CD4-positive, alpha-beta T cell treated with Interleukin-21 for 1 hour (primary cell): ENCODE results near the gene CXCL3.
"Not testable (repeated sequence)": the region's sequence is repeated elsewhere in the genome, so short reads cannot be mapped to it uniquely, and the experiment has no call there.

Source experiments
- DNase-seq: peaks from one replicate; pipeline ENCODE4 v3.0.0-alpha.2; 2020

The CXCL3 gene

DNA sequence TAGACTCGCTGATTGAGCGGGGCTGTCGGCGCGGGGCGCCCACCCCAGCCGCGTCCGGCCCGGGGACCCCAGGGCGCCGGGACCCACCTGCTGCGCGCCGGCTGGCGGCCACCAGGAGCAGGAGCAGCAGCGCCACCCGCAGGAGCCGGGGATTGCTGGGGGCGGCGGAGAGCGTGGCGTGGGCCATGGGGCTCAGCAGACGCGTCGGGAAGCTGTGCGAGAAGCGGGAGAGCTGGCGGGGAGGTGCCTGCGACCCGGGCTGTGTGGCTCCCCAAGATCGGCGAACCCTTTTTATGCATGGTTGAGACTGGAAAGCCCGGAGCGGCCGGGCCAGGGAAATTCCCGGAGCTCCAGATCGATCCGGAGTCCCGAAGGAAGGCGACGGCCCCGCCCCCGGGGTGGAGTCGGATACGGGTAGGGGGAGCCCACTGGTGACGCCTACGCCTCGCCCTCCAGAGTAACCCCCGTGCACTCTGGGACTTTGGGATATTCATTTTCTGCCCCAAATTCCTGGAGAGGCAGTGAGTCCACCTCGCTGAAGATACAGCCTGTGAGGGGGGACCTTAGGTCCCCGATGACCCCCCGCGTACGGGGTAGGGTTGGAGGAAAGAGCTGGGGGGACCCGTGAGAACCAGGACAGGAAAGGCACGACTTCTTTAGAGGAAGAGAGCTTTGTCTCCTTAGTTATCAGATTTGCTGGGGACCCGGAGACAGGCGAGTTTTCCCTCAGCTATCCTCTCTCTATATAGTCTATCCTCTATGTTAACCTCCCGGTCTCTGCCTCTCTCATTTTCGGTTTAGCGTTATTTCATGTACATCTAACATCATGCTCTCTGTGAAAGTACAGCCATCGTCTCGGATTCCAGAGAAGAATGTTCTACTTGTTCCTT is at the start of gene CXCL3:
CXCL3 (minus strand) TSS at position 265 of the 890 bp plus-strand sequence; CDS start at position 187, 78 bp downstream.
- DNase-seq, result no peak

DNA sequence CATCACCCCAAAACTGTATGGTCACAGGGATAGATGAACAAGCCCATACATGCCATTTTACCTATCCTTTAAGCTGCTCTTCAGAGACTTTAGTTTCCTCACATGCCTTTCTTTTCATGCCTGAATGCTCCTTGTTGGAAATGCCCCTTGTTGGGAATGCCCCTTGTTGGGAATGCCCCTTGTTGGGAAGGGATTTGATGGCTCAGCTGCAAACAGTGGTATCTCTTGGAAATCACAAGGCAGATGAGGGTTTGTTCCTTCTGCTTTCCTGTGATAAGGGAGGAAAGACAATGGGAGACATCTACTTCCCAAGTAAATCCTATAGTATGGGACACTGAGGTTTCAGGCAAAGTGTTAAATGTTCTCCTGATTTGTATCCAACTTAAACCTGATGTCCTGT is 49.0 kb upstream of the CXCL3 start:
- no peak for DNase-seq

DNA sequence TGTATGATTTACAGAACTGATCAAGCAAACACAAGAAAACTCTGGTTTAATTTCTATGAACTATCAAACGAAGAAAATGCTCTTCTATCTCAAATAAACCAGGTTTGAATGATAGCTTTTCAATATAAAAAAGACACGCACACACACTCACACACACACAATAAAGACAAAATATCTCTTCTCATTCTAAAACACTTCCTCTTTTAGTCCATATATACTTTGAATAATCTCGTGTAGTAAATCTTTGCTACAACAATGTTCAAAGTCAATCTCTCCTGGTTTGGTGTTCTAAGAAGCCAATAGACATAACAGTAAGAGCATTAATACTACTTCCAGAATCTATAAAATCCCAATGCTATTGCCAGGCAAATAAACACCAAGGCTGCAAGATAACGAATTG is 47.2 kb upstream of the CXCL3 start:
- DNase-seq, result no peak

DNA sequence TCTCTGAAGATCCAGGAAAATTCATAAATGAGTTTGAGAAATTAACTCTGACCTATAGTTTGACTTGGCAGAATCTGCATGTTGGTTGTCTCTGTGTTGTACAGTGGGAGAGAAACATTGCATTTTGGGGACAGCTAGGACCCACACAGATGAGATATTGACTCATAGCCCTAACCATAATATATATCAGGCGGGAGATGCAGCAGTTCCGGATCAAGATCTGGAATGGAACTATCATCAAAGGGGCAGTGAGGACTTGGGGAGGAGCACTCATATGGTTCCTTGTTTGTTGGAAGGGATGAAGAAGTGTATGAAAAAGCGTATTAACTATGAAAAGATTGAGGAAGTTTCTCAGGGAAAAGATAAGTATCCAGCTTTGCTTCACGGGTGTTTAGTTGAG is 46.5 kb upstream of the CXCL3 start:
- DNase-seq, result no peak

DNA sequence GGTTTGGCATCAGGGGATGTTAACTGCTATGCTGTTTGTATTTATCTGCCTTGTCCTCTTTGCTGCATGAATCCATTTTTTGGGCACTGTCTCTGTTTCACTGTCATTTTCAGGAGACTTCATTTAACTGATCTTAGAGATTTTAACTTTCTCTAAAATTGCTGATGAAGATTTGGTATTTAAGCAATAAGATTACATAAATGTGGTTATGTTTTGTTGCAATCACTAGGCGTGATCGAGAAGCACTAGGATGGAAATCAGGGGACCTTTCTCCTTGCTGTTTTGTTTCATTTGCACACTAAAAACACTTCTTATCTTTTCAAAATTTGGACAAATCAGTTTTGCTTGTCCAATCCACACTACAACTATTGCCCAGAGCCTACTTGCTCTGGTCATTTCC is 45.1 kb upstream of the CXCL3 start:
- DNase-seq, result no peak

DNA sequence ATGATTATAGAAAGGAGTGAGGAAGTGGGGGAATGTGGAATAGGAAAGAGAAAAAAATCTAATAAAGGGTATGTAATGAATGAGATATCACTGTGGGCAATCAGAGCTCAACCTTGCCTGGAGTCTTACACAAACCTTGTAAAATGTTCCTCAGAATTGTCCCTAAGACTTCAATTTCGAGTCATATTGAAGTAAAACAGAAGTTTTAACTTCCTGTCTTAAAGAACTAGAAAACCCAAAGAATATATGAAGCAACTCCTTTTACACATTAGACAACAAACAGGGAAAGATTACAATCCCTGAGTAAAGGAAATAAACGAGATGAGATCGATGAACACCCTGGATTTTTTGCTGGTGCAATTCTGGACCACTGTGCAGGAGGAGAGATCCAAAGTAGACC is 42.5 kb upstream of the CXCL3 start:
- no peak for DNase-seq

DNA sequence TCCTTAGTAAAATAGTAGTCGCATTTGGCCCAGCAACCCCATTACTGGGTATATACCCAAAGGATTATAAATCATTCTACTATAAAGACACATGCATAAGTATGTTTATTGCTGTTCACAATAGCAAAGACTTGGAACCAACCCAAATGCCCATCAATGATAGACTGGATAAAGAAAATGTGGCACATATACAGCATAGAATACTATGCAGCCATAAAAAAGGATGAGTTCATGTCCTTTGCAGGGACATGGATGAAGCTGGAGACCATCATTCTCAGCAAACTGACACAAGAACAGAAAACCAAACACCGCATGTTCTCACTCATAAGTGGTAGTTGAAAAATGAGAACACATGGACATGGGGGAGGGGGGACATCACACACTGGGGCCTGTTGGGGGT is 41.9 kb upstream of the CXCL3 start:
- not testable (repeated sequence) for DNase-seq

DNA sequence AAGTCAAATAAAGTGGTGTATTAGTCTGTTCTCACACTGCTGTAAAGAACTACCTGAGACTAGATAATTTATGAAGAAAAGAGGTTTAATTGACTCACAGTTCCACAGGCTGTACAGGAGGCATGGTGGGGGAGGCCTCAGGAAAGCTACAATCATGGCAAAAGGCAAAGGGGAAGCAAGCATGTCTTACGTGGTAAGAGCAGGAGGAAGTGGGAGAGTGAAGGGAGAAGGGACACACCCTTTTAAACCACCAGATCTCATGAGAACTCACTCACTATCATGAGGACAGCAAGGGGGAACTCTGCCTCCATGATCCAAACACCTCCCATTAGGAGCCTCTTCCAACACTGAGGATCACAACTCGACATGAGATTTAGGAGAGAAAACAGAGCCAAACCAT is 40.5 kb upstream of the CXCL3 start:
- DNase-seq, result not testable (repeated sequence)

DNA sequence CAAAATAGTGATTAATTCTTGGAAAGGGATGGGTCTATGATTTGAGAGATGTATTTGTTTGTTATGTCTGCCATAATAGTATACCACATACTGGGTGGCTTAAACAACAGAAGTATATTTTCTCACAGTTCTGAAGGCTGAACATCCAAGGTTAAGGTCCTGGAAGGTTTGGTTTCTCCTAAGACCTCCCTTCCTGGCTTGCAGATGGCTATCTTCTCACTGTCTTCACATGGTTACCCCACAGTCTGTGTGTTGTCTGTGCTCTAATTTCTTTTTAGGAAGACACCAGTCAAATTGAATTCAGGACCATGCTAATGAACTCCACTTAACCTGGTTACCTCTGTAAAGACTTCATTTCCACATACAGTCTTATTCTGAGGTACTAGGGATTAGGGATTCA is 34.9 kb upstream of the CXCL3 start:
- no peak for DNase-seq

DNA sequence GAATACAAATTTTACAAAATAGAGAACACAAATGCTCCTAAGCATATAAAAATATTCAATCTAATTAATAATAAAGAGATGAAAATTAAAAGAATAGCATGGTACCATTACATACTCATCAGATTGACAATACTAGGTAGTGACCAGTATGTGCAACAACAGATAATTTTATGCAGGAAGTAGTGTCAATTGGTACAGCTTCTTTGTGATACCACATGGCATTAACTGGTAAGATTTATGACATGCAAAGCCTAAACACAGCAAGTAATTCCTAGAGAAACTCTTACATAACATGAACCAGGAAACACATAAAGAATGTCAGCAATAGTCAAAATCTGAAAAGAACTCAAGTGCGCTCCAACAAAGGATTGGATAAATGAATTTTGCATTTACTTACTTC is 34.2 kb upstream of the CXCL3 start:
- DNase-seq, result no peak

DNA sequence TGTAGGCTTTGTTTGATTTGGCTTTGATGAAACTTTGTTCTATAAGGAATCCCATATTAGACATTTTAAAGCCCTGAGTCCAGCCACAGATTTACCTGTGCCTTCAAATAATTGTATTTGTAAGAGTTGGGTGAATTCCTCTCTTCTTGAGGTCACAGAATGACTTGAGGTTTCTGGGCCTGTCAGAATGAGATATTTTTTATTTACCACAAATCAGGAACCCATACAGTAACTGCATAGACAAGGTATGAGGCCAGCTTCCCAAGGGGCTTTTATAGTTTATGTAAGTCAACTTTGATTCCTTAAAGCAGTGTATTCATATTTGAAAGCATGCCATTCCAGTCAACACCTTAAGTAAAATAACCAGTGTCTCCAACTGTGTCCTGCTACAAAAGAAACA is 29.1 kb upstream of the CXCL3 start:
- no peak for DNase-seq

DNA sequence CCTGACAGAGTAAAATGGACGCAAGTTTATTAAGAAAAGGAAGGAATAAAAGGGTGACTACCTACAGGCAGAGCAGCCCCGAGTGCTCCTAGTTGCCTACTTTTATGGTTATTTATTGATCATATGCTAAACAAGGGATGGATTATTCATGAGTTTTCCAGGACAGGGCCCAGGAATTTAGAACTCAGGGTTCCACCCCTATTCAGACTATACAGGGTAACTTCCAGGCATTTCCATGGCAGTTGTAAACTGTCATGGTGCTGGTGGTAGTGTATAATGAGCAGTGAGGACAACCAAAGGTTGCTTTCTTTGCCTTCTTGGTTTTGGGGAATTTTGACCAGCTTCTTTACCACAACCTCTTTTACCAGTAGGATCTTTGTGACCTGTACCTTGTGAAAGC is 27.7 kb upstream of the CXCL3 start:
- DNase-seq, result no peak

DNA sequence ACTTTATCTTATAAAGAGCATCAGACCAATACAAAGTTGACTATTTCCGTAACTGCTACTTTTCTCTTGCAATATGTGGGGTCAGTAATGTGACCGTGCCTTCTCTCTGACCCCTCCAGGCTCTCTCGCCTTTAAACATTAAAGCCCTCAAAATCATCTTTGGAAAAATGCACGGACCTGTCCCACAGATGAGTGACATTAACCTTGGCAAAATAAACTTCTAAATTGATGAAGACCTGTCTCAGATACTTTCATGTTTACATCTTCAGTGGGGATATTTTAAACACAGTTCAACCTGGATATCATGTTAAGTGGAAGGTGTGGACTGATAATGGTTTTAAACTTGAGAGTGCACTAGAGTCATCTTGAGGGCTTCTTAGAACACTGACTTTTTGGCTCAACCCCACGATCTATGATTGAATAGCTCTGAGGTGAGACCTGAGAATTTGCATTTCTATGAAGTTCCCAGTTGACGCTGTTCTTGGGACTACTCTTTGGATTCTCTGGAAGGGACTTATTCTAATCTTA is 26.7 kb upstream of the CXCL3 start:
- DNase-seq, result no peak

DNA sequence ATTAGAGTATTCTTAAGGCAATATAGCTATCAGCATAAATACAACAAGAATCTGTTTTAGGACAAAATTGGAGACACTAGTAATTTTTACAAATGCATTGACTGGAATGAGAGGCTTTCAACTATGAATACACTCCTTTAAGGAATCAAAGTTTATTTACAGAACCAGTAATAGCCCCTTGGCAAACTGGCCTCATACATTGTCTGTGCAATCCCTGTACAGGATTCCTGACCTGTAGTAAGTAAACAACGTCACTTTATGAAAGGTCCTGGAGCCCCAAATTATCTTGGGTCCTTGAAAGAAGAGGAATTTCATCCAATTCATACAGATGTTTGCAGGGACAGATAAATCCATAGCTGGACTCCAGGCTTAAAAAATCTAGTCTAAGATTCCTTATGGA is 25.4 kb upstream of the CXCL3 start:
- no peak for DNase-seq

DNA sequence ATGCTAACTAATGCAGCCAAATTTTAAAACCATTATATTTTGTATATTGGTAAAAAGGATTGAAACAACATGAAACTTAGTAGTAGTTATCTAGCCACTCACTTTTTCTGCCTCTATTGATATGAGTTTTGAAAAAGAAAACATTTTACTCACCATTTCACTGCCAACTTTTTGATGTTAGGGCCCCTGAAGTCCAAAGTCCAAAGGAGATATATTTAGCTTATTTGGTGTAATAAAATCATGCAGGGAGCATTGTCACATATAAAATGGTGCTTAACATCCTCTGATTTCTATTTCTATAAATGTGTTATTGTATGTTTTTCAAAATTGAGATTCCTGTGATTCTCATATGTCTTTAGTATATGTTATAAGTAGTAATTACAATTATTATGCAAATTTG is 24.5 kb upstream of the CXCL3 start:
- no peak for DNase-seq

DNA sequence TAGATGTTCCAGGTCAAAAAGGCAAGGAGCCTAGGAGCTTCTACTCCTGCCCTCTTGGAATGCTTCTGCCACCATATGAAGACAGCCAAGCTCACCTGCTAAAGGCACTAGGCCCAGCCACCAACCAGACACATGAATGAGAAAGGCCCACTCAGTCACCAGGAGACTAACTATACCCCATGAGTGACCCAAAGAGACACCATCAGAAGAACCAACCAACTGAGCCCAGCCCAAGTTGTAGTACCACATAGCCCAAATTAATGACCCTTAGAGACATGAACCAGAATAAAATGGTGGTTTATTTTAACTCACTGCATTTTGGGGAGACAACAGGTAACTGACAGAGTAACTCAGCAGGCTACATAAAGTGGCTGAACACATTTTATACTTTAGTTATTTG is 22.9 kb upstream of the CXCL3 start:
- DNase-seq, result no peak

DNA sequence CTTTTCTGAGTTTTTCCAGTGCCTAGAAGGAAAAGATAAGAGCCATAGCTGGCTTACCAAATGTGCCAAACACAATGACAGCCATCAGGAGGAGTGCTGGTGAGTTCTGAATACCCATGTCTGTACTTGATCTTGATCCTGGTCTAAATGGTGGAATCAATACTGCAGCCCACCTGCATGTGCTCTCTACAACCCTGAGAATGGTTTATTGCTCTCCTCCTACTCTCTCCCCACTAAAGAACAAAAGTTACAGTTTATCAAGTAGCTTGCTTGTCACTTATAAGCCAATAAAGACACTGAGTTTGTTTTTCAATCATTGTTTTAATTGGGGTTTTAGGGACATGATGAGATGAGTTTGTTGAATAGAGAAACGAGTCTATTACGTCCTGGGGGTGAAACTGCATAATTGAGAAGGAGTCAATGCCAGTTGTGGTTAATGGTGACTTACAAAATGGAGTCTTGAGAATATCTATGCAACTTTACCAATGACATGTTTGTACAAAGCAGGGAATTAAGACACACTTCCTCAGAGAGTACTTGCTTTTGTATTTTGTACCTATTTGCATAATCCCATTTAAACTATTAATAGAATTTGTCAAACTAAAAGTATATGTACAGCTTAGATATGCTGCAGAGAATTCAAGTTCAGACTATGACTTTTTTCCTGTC is 20.8 kb upstream of the CXCL3 start:
- no peak for DNase-seq

DNA sequence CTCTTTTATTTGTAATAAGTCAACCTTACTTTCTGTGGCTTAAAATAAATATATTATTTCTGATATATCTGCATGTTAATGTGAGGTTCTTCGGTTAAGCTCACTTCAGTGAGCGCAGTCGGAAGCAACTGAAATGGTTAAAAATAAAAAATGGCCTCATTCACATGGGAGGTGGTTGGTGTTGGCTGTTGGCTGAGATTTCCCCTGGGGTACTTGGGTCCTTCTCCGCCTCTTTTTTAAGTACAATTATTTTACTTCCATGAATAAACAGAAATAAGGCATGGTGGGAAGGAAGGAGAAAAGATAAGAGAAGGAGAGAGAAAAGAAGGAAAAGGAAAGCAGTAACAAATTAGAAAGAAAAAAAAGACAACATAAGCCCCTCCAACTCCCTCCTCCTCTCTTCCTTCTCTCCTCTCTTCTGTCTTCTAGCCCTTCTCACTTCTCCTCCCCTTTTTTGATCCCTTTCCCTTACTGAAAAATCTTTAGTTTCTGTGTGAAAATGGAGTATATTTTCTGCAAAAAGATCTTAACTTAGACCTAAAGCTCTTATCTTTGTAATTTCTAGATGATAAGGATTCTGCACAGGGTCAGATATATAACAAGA is 19.7 kb upstream of the CXCL3 start:
- no peak for DNase-seq

DNA sequence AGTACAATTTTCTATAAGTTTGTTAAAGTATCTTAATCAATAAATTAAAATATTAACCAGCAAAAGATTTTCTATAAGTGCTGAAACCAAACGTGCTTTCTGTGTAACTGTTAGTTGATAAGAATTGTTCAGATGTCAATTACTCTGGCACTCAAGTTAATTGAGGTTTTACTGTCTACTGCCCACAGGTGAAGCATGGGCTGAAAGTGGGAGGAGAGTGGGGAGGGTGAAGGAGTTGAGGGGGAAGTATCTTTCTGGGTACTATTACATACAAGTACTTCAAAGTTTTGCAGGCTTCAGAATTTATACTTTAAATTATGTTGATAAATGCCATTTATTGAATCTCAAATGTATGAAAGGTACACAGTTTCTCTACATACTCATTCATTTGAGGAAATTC is 19.1 kb upstream of the CXCL3 start:
- no peak for DNase-seq

DNA sequence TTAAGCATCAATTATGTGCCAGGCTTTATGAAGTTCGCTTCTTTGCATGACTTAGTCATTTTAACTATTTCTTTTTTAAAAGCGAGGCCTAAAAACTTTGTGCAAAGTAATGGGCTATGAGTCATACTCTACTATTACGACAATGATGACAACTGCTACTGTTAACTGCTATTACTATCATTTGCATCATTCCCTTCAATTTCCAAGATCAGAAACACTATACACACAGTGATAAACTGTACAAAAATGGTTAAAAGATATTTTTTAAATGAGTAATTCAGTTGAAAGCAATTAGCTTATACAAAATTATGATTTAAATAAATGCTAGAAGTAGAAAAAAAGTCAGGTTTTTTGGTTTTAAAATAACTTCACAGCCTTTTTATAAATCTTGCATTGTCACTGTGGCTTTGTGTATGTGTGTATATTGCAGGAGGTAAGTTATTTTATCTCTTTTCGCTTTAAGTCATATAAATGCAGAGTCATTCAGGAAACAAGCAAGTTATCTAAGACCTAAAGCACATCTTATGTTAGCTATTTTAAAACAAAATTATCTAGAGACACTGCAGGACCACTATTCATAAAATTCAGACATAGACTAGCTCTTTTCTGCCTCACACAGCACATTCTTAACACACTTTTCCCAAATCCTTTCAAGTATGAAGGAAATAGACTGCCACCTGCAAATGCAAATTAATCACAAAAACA is 18.5 kb upstream of the CXCL3 start:
- no peak for DNase-seq

DNA sequence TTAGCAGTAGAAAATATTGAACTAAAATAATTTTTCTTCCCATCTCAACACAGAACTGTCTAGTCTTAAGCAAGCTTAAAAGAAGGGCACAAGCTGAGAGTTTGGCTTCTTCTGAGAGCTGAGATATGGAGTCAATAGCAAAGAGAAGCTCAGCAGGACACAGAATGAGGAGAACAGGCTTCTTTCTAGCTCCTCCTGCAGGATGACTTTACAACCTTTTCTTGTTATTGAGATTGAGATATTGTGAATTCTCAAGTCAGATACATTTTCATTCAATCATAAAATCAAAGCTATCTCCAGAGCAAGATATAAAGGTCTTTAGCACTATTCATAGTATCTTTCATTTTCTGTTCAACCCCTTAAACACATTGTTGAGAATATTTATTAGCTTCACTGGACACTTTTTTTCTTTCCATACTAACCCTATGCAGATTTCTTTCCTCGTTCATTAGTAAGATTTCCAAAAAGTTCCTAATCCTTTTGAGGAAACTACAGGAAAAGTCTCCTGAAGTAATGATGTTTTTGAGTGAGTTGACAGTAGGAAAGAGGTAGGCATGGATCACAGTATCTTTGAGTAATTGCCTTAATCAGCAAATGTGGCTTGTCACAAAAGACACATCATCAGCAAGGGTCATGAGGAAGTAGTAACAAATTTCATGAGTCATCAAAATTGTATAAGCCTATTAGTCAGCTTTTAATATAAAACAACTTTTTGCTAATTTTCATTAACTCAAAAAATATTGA is 17.8 kb upstream of the CXCL3 start:
- DNase-seq, result no peak

DNA sequence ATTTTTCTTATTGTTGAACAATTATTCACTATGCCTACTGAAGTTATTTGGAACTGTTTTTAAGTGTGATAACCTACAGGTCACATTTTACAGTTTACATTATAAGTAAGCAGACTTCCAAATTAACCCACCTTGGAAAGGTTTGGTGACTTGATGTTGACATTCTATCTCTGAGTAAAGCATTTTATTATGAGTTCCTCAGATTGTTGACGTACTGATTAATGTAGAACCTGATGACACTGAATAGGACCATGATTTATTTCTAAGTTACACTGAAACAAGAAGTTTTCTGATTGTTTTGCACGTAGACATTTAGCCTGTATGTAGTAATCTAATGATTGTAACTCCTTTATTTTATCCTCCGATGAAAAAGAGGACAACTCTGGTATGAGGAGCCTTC is 17.0 kb upstream of the CXCL3 start:
- DNase-seq, result no peak

DNA sequence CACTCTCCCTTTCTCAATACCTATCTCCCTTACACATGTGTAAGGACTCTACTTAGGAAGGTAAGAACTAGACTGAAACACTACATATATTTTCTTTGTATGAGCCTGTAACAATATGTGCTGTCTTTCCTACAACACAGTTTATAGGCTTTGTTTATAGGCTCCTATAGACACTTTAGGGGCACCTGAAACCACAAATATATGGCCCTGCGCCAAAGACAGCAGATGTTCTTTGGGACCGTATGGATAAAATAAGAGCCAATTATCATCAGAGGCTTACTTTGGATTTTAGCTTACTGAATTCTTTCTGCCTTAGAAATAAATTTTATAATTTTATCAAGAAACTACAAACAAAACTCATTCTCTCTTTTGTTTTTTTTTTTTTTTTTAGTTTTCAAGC is 16.6 kb upstream of the CXCL3 start:
- no peak for DNase-seq
